GM19193 (cell line): ENCODE results near the gene SOX10.

Experiments
- POLR2A ChIP-seq: IDR thresholded peaks from 4 replicates; pipeline ENCODE4 v1.6.1; 2011; ENCODE audit not compliant: insufficient read depth, insufficient read length; ENCODE audit errors: extremely low read depth

The SOX10 gene

DNA sequence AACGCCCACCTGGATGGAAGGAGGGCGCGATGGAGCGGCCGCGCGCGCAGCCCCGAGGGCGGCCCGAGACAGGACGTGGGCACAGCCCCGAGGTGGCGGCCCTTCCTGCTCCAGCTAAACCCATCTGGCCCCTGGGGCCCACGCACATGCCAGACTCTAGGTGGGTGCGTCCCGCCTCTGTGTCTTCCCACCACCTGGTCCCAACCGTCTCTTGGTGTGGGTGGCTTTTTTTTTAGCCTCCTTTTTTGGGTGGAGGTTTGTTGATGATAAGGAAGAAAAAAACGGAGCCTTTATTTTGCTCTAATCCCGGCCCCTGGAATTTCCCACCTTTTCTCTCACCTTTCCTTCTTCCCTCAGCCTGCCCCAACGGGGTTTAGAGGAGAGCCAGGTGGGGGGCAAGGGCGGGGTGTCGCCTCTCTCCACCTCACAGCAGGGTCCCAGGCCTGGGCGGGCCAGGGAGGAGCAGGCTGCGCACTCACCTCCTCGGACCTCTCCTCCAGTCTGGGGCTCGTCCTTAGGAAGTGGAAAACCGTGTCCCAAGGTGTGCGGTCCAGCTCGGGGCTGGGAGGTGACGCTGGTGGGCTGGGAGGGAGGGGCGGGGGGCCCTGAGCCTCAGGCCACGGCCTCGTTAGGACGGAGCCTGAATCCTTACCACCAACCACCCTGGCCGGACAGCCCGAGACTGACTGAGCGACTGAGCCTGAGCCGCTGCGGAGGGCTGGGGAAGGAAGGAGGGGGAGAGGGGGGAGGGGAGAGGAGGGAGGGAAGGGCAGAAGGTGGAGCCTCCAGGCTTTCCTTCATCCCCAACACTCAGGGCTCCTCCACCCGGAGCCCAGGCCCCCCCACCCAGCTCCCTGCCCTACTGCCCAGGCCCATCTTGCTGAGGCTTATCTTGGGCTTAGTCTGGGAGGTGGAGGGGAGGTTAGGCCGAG lies at the start of gene SOX10:
SOX10 (minus strand) TSS at position 696 of the 932 bp plus-strand sequence. CDS start 771 bp downstream, outside the sequence.
- TF ChIP-seq POLR2A, result no peak

- no peak for TF ChIP-seq POLR2A
Observed at GRCh38 chr22:38033522-38034277, 49.3 kb upstream of the SOX10 start.

DNA sequence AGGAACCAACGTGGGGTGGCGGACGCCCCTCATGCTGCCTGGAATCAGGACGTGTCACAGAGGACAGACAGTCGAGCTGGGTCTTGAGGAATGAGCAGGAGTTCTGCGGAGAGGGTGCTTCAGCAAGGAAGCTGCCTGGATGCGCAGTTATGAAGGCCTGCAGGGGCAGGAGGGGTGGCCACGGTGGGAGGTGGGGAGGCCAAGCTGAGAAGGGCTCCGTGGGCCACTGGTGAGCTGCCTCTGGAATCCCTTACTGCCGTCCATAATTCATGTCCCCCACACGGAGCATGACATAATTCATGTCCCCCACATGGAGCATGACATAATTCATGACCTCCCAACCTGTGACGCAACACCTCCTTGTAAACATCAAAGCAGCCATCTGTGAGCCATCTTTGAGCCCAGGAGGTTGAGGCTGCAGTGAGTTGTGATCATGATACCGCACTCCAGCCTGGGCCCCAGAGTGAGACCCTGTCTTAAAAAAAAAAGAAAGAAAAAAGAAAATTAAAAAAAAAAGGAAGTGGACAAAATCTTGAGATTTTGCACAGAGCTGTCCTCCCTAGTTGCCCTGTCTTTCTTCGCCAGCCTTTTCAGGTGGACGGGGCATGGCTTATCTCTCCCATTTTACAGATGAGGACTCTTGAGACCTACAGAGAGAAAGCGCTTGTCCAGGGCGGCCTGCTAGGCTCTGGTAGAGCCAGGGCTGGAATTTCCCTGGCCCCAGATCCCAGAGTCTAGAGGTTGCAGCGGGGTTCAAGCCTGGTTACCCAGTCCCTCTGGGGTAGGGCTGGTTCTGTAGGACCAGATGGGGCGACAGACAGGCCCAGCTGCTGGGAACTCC lies 48.5 kb upstream of the SOX10 start:
- no peak for TF ChIP-seq POLR2A

DNA sequence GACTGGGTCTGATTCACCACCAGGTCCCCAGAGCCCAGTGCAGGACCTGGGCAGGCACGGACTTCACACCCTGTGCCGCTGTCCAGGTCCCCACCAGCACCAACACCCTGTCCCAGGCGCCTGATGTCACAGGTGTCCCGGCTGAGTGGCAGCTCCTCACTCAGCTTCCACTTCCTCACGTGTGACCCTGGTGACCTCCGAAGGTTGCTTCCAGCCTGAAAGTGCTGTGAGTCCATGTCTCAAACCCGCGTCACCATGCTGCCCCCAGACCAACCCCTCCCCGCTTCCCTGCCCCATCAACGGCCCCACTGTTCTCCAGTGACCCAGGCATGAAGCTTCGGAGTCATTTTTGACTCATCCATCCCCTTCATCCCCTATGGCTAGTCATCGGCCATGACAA lies 47.1 kb upstream of the SOX10 start:
- TF ChIP-seq POLR2A, result no peak

DNA sequence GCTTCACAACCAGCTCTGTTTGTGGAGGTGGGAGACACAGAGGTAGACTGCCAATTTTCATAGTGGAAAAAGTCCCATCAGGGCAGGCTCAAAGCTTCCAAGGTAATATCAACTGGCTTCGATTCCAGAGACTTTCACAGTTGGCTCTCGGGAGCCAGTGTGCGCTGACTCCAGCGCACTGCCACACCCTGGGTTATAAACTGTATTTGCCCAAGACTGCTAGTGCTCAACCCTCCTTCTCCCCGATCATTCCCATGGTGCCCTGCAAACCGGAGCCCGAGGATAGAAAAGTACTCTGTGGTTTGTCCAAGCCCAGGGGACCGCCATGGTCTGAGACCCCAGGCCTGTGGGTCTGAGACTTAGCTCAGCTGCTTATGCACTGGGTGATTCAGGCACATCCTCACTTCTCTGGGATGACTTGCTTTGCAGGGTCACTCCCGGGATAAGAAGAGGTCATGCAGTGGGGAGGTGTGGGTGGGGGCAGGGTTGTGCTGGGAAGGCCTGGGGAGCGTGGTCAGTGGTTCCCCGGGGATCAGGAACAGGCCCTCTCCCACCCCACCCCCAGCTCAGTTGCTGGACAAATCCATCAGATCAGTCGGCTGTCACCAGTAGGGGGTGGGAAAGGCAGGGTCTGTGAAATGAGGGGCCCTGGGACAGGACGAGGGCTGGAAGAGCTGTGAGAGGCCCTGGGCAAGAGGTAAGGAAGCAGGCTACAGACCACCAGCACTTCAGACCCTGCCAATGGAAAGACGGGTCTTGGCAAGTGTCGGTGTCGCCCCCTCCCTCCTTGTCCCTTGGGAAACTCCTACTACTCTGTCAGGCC lies 46.2 kb upstream of the SOX10 start:
- TF ChIP-seq POLR2A, result no peak

- TF ChIP-seq POLR2A, result no peak
Observed at GRCh38 chr22:38029901-38030300, 45.5 kb upstream of the SOX10 start.

- TF ChIP-seq POLR2A, result no peak
Observed at GRCh38 chr22:38029370-38029769, 45.0 kb upstream of the SOX10 start.

DNA sequence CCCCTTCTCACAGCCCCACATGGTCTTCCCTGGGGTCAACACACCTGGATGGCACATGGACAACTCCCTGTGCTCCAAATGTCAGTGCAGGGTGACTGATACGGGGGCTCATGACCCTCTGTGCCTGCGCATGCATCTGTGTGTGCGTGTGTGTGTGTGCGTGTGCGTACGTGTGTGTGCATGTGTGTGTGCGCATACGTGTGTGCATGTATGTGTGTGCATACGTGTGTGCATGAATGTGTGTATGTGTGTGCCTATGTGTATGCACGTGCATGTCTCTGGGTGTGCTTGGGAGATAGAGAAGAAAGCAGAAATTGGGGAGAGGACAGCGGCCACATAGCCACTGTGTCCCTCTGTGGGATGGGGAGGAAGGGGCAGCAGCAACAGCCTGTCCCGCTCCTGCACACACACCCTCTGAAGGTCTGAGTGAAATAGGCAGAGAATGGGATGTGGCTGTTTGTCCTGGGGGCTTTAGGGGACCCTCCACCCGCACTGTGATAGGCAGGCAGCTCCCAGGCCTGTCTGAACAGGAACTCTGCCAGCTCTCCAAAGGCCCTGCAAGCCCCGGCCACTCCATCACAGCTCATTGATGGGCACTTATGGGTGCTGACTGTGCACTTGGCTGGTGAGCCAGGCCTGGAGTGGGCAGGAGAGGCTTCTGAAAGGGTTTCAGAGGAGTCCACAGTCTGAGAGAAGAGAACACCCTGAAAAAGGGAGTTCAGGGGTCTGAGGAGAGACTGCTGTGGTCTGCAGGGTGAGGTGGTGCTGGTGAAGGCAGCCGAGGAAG lies 44.2 kb upstream of the SOX10 start:
- TF ChIP-seq POLR2A, result no peak

DNA sequence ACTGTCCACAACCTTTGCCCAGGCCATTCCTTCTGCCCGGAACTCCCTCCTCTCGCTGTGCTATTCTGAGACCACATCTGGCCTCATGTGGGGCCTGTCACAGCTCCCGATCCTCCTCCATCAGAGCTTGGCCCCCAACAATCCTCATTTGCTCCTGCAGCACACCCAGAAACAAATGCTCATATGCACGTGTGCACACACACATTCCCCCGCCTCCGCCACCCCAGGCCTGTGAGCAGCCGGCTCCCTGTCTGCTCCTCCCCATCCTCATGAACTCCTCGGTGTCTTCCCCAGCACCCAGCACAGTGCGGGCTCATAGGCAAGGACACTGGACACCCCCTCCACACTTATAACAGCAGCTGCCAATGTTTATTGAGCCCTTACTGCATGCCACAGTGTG lies 43.1 kb upstream of the SOX10 start:
- TF ChIP-seq POLR2A, result no peak

DNA sequence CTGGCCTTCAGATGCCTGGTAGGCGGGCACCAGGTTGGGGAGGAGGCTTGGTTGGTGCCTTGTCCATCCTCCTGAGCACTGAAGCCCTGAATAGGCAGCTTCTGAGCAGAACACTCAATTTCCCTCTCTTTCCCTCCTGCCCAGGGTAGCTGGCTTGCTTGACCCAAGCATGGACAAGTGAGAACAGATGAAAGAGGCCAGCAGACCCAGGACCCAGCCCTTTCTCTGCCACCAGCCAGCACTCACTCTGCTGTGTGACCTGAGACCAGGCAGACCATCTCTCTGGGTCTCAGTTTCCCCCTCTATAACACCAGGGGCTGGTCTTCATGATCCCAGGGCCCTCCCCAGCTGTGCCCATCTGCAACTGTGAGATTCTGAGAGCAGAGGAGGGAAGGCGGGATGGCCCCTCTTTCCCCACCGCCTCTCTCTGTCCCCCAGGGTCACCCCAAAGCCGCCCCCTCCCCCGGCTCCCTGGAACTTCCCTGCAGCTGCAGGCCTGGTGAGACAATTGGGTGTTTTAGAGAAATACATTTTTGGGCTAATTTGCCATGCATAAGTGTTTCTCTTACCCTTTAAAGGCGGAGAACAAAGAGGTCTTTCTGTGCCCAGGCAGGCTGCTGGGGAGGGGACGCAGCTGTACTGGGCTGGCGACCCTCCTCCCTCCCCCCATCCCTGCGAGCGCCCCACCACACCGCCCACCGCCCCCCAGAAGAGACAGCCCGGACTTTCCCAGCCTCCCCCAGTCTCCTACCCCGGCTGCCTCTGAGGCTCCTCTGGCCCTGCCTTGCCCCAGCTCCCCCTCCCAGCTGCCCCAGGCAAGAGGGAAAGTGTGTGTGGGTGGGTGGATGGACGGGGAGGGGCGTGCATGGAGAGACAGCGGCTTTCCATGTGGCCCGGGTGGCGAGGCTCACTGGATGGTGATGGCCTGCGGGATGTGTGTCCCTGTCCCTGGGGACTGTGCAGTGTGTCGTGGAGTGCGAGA lies 42.1 kb upstream of the SOX10 start:
- no peak for TF ChIP-seq POLR2A

DNA sequence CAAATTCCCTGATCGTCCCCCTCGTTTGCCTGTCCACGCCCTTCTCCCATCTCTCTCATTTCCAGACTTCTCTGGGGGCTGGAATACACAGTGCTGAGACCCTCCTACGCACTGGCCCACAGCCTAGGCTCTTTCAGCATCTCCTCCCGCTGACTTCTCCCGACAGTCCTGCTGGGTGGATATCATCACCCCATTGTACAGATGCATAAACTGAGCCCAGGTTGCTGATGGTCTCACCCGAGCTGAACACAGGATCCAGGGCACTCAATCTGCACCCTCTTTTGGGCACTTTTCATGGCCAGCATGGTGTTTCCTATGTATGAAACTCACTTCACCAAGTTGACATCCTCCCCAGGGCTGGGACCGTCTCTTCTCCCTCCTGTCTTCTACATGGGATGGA lies 41.2 kb upstream of the SOX10 start:
- no peak for TF ChIP-seq POLR2A

- TF ChIP-seq POLR2A, result no peak
Observed at GRCh38 chr22:38023045-38023444, 38.7 kb upstream of the SOX10 start.

- TF ChIP-seq POLR2A, result no peak
Observed at GRCh38 chr22:38021206-38021605, 36.9 kb upstream of the SOX10 start.
